Adrenal gland (tissue), 12 donors: ENCODE results near the gene DKK3. TPM values are rescaled to one million over a fixed set of nuclear protein-coding genes. Genes with fewer than 3 reads are reported as not detected.

Experiments used
- DNase-seq, 7 donors: peaks; one replicate each; pipeline ENCODE4 v3.0.0-alpha.2; 2019 to 2020
- H3K27ac ChIP-seq, 5 donors: fragments of 200-600 bp; sonication (generic) in 4 of 5; 1 replicate in 3 of 5; 2 replicates in 2 of 5; pipeline versions ENCODE4 v1.5.1 to v1.8.0; 2016 to 2020; ENCODE audit warnings: mild to moderate bottlenecking in 1 of 5
- H3K27me3 ChIP-seq: fragments of 200-600 bp; 2 replicates; pipeline ENCODE4 v1.8.0; 2021
- H3K36me3 ChIP-seq, 2 donors: fragments of 200-600 bp; replicated peaks in 1 of 2; 1 replicate in 1 of 2; 2 replicates in 1 of 2; pipeline versions ENCODE4 v1.5.1 to v1.8.0; 2018 to 2022
- H3K4me1 ChIP-seq, 2 donors: fragments of 200-600 bp; replicated peaks in 1 of 2; 1 replicate in 1 of 2; 2 replicates in 1 of 2; pipeline versions ENCODE4 v1.5.1 to v1.8.0; 2018 to 2021
- H3K4me3 ChIP-seq, 4 donors: fragments of 200-600 bp; sonication (generic) in 3 of 4; one replicate each; pipeline ENCODE4 v1.5.1; 2016 to 2018
- H3K9me3 ChIP-seq, 3 donors: fragments of 200-600 bp; sonication (generic) in 1 of 3; replicated peaks in 1 of 3; 1 replicate in 2 of 3; 2 replicates in 1 of 3; pipeline versions ENCODE4 v1.5.1 to v1.8.0; 2016 to 2021
- POLR2A ChIP-seq, 2 donors: fragments of 450-650 bp; IDR thresholded peaks; one replicate each; pipeline ENCODE4 v1.6.1; 2017; ENCODE audit warnings: antibody characterized with exemption in 2 of 2, mild to moderate bottlenecking in 2 of 2, moderate library complexity in 1 of 2
- WGBS, 4 donors: extraction: QIAGEN DNeasy Blood & Tissue Kit in 2 of 4; methylation state at CpG; one replicate each; pipeline versions ENCODE4 v1.1.5 to v1.1.7; 2013 to 2017; 5-methylcytosine and 5-hydroxymethylcytosine counted together
- intact Hi-C, 2 donors: fragments of 100-400 bp; cut with DNase I; formaldehyde crosslinking; loops; one replicate each; pipeline versions ENCODE4 v1.14.1 to v1.15.0; 2022 to 2023
- polyA plus RNA-seq, 3 donors: library from polyadenylated mRNA; stranded (reverse); fragments of 200-250 nt in 2 of 3; fragments of 350-450 nt in 1 of 3; fragmentation: Illumina TruSeq in 1 of 3; extraction: RNeasy Lipid Tissue Mini Kit (QIAGEN cat#74804) in 1 of 3; gene quantifications; one replicate each; pipeline ENCODE4 v1.2.3, GENCODE V29; 2013 to 2014
- total RNA-seq, 9 donors: library from RNA; depleted of rRNA in 4 of 9; stranded (reverse); fragments of >200 nt in 4 of 9; fragments of 120-200 nt in 1 of 9; fragmentation: NEBNext Ultra II Directional in 1 of 9; extraction: Animal tissue kit (Norgen Biotek cat#: 25700) in 1 of 9; gene quantifications; one replicate each; pipeline versions ENCODE4 v1.1.0 to v1.2.4, GENCODE V29; 2013 to 2023
- TF ChIP-seq, protein P1 (sequence below), 6 experiments: fragments of 450-650 bp in 4 of 6; fragments of 200-600 bp in 2 of 6; sonication (generic) in 1 of 6; IDR thresholded peaks; 1 replicate in 5 of 6; 2 replicates in 1 of 6; pipeline versions ENCODE4 v1.5.1 to v1.8.0; 2016 to 2021; ENCODE audit warnings: antibody characterized with exemption in 6 of 6, mild to moderate bottlenecking in 2 of 6, moderate library complexity in 1 of 6
- donor health status: healthy with polysubstance abuse.
- donor health status: Bipolar disorder and iron deficiency.
- donor health status: DM: yes; HTN: yes; CAD: no.
- donor health status: DM: no; HTN: no; CAD: no.
- donor health status: DM: no; HTN: no; CAD: no.
- donor health status: DM: yes; HTN: yes; CAD: no.

The DKK3 gene
- total and polyA plus RNA-seq, 12 donors = 19.7 to 330 (median 103) TPM

DNA sequence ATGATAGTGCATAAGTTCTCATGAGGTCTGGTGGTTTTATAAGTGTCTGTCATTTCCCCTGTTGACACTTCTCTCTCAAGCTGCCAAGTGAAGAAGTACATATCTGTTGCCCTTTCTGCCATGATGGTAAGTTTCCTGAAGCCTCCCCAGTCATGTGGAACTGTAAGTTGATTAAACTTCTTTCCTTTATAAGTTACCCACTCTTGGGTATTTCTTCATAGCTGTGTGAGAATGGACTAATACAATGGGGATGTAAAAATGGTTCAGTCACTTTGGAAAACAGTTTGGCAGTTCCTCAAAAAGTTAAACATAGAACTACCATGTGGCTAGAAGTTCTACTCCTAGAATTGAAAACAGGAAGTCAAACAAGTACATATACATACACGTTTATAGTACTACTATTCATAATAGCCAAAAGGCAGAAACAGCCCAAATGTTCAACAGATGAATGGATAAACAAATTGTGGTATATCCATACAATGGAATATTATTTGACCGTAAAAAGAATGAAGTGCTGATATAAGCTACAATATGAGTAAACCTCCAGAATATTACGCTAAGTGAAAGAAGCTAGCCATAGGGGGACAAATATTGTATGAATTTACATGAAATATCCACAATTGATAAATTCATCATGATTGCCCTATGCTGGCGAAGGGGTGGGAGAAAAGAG lies 16.0 kb upstream of the DKK3 start:
- WGBS, 4 donors = 63 to 73% (median 69%) methylated on average over 4 of the region's 4 CpGs
- no peak overlapping the region for H3K4me3 ChIP-seq
- peaks cover 10 to 12% of the 10 kb centered on the region in 2 donors for H3K4me1 ChIP-seq
- no peaks in the 10 kb centered on the region for H3K9me3 ChIP-seq
- H3K27ac ChIP-seq = no peak overlapping the region
- H3K27me3 ChIP-seq = no peaks in the 10 kb centered on the region
- DNase-seq = no peak
- intact Hi-C loops = no loop called here
- H3K36me3 ChIP-seq = no peaks in the 10 kb centered on the region
- no peak for TF ChIP-seq POLR2A (IDR thresholded peaks at IDR 0.05)
- TF ChIP-seq, protein P1, sequence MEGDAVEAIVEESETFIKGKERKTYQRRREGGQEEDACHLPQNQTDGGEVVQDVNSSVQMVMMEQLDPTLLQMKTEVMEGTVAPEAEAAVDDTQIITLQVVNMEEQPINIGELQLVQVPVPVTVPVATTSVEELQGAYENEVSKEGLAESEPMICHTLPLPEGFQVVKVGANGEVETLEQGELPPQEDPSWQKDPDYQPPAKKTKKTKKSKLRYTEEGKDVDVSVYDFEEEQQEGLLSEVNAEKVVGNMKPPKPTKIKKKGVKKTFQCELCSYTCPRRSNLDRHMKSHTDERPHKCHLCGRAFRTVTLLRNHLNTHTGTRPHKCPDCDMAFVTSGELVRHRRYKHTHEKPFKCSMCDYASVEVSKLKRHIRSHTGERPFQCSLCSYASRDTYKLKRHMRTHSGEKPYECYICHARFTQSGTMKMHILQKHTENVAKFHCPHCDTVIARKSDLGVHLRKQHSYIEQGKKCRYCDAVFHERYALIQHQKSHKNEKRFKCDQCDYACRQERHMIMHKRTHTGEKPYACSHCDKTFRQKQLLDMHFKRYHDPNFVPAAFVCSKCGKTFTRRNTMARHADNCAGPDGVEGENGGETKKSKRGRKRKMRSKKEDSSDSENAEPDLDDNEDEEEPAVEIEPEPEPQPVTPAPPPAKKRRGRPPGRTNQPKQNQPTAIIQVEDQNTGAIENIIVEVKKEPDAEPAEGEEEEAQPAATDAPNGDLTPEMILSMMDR (IDR thresholded peaks at IDR 0.05) = no peak

DNA sequence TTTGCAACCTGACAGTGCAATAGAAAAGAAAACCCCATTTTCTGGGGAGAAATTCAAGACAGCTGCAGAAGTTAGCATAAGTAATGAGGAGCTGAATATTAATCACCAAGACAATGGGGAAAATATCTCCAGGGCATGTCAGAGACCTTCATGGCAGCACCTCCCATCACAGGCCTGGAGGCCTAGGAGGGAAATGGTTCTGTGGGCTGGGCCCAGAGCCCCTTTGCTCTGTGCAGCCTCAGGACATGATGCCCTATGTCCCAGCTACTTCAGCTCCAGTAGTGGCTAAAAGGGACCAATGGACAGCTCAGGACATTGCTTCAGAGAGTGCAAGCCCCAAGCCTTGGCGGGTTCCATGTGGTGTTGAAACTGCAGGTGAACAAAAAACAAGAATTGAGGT lies 14.6 kb upstream of the DKK3 start:
- Histone ChIP-seq H3K27me3 (no peaks in the 10 kb centered on the region), H3K27ac (no peak overlapping the region), H3K9me3 (no peaks in the 10 kb centered on the region), H3K4me1 (peaks cover 0 to 6% of the 10 kb centered on the region in 2 donors), H3K4me3 (no peak overlapping the region), H3K36me3 (no peaks in the 10 kb centered on the region)
- intact Hi-C loops = no loop called here
- DNase-seq = no peak
- 89 to 100% (median 96%) methylated on average over 1 of the region's 1 CpG for WGBS, 4 donors
- TF ChIP-seq POLR2A (IDR thresholded peaks at IDR 0.05) = no peak
- TF ChIP-seq, protein P1 (IDR thresholded peaks at IDR 0.05) = no peak

DNA sequence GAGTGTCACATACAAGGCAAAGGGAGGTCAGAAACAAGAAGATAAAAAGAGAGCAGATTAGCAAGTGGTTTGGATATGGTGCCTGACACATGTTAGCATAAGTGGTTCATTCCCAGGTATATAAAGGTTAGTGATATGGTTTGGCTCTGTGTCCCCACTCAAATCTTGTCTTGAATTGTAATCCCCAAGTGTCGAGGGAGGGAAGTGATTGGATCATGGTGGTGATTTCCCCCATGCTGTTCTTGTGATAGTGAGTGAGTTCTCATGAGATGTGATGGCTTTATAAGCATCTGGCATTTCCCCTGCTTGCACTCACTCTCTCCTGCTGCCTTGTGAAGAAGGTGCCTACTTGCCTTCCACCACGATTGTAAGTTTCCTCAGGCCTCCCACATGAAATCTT lies 12.1 kb upstream of the DKK3 start:
- TF ChIP-seq, protein P1 (IDR thresholded peaks at IDR 0.05) = no peak
- TF ChIP-seq POLR2A (IDR thresholded peaks at IDR 0.05) = no peak
- no peak overlapping the region for H3K4me3 ChIP-seq
- H3K27me3 ChIP-seq = no peaks in the 10 kb centered on the region
- H3K4me1 ChIP-seq = no peaks in the 10 kb centered on the region
- no peaks in the 10 kb centered on the region for H3K9me3 ChIP-seq
- intact Hi-C loops = no loop called here
- DNase-seq = no peak
- H3K36me3 ChIP-seq = no peaks in the 10 kb centered on the region
- H3K27ac ChIP-seq = no peak overlapping the region
- 36 to 76% (median 58%) methylated on average over 2 of the region's 2 CpGs for WGBS, 4 donors

DNA sequence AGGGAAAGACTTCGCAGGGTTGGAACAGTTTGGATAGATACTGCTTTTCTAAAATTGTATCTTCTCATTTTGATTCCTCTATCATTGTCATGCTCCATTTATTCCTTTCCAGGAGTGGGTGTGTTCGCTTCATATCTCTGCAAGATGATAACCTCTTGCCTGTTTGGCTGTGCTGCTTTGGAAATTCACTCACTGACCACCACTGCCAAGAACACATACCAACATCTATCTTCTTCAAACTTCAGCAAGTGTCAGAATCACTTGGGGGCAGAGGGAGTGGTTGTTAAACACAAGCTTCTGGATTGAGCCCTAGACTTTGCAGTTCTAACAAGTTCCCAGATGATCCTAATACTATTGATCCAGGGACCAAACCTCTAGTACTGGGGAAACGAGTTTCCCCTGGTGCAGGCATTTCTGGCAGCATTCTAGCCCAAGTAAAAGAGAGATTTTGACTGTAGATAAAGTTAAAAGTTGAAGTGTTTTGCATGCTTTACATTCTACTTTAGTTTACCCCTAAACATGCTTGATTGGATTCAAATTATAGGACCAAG lies 11.5 kb upstream of the DKK3 start:
- Histone ChIP-seq H3K27me3 (no peaks in the 10 kb centered on the region), H3K9me3 (no peaks in the 10 kb centered on the region), H3K4me1 (no peaks in the 10 kb centered on the region), H3K36me3 (no peaks in the 10 kb centered on the region), H3K4me3 (no peak overlapping the region), H3K27ac (no peak overlapping the region)
- intact Hi-C loops = no loop called here
- DNase-seq = no peak
- TF ChIP-seq, protein P1 (IDR thresholded peaks at IDR 0.05) = no peak
- no peak for TF ChIP-seq POLR2A (IDR thresholded peaks at IDR 0.05)
- WGBS, 4 donors = 39 to 54% (median 45%) methylated on average over 3 of the region's 3 CpGs
